CD4-positive, alpha-beta T cell treated with Interferon alpha-2 for 1 hour (primary cell): Measurements from ENCODE around the gene KRTAP10-1.
"Not testable (repeated sequence)": the region's sequence is repeated elsewhere in the genome, so short reads cannot be mapped to it uniquely, and the experiment has no call there.

Experiments
- DNase-seq, 2 donors: peaks; one replicate each; pipeline ENCODE4 v3.0.0-alpha.2; 2020 to 2022

Gene KRTAP10-1

GRCh38 chr21:44569861-44570517 lies 30.0 kb upstream of the KRTAP10-1 start:
- no peak for DNase-seq

- DNase-seq: no peak
Measured at GRCh38 chr21:44568667-44569556, 28.9 kb upstream of the KRTAP10-1 start.

- no peak for DNase-seq
Measured at GRCh38 chr21:44568261-44568660, 28.3 kb upstream of the KRTAP10-1 start.

GRCh38 chr21:44567481-44568171 lies 27.6 kb upstream of the KRTAP10-1 start:
- DNase-seq: no peak

DNA sequence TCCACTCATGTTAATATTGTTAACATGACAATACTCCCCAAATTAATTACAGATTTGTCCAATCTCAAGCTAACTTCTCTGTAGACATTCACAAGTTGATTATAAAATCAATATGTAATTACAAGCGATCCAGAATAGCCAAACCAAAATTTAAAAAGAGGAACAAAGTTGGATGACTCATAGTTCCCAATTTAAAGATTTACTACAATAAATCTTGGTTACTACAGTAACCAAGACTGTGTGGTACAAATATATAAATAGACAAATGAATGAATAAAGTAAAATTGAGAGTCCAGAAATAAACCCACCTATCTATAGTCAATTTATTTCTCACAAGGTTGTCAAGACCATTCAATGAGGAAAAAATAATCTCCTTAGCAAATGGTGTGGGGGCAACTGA lies 26.4 kb upstream of the KRTAP10-1 start:
- no peak for DNase-seq

DNA sequence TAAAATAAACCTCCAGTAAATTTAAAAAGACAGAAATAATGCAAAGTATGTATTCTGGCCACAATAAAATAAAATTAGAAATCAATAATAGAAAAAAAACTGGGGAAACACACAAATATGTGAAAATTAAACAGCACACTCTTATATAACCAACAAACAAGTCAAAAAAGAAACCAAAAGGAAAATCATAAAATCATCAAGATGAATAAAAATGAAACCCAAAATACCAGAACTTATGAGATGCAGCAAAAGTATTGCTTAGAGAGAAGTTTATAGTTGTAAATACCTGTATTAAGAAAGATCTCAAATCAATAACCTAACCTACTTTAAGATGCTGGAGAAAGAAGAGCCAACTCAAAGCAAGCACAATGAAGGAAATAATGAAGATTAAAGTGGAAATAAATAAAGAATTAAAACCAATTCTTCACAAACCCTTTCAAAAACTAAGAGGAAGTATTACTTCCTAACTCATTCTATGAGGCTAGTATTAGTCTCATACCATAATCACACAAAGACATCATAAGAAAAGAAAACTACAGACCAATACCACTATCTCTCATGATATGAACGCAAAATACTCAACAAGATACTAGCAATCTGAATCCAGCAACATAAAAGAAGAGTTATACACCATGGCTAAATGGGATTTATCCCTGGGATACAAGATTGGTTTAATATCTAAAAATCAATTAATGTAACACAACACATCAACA lies 25.0 kb upstream of the KRTAP10-1 start:
- no peak for DNase-seq

- no peak for DNase-seq
Measured at GRCh38 chr21:44564099-44564498, 24.1 kb upstream of the KRTAP10-1 start.

GRCh38 chr21:44558695-44559094 lies 18.7 kb upstream of the KRTAP10-1 start, which contains the start of gene KRTAP10-3:
TSS of gene KRTAP10-3 (minus strand) at chr21:44558795. CDS start at chr21:44558715, 80 bp downstream.
- no peak for DNase-seq

DNA sequence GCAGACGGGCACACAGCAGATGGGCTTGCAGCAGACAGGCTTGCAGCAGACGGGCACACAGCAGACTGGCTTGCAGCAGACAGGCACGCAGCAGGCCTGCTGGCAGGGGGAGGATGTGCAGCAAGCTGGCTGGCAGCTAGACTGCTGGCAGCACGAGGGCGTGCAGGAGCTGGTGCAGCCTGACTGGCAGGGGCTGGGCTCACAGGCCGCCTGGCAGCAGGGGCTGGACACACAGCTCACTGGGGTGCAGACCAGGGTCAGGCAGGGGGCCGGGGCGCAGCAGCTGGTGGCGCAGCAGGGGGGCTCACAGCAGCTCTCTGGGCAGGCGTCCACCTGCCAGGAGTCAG lies 18.3 kb upstream of the KRTAP10-1 start:
- not testable (repeated sequence) for DNase-seq

GRCh38 chr21:44557491-44558328 lies 17.7 kb upstream of the KRTAP10-1 start:
- DNase-seq: no peak

DNA sequence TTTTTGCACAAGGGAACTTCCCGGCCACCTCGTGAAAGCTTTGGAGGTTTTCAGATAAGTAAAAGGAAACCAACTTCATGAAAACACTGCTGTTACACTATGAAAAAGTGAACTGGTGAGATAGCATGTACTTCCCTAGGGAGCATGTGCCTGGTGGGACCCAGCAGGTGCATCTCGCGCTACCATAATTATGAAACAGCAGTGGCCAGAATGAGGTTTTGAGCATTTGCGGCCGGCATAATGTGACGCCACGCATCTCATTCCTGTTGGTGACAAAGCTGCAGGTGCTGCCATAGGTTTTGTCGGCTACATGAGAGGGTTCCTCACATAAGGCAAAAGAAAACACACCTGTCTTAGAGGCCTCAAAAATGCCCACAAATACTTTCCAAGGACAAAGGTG lies 16.9 kb upstream of the KRTAP10-1 start:
- DNase-seq: no peak

DNA sequence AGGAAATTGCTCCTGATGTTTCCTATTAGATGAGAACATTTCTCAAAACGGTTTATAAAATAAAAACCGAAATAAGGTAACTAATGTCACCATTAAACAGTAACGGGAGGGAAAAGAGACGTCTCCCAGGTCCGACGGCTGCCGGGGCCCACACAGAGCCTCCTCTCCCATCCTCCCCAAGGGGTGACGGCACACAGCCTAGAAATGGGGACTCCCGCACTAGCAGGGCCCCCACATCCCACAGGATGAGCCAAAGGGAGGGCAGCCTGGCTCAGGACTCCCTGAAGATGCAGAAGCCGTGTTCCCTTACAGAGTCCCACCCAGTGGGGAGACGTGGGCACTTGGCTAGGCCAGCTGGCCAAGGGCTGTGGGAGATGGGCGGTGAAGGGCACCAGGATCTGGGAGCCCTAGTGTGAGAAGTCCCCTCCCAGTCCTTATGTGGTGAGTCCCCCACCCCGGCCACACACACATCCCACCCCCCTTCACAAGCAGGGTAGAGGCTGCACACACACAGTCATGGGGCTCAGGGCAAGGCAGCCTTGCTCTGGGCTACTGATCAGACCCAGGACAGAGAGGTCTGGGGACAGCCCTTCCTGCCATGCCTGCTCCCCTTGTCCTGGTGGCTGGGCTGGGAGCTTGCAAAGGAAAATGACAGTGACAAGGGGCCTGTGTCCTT lies 15.3 kb upstream of the KRTAP10-1 start:
- no peak for DNase-seq

GRCh38 chr21:44552681-44553080 lies 12.7 kb upstream of the KRTAP10-1 start:
- DNase-seq: no peak

- no peak for DNase-seq
Measured at GRCh38 chr21:44552136-44552535, 12.1 kb upstream of the KRTAP10-1 start.

- DNase-seq: no peak
Measured at GRCh38 chr21:44551340-44551961, 11.5 kb upstream of the KRTAP10-1 start, which contains the start of gene KRTAP10-2. TSS of gene KRTAP10-2 (minus strand) at chr21:44551505. CDS start at chr21:44551458, 47 bp downstream.

DNA sequence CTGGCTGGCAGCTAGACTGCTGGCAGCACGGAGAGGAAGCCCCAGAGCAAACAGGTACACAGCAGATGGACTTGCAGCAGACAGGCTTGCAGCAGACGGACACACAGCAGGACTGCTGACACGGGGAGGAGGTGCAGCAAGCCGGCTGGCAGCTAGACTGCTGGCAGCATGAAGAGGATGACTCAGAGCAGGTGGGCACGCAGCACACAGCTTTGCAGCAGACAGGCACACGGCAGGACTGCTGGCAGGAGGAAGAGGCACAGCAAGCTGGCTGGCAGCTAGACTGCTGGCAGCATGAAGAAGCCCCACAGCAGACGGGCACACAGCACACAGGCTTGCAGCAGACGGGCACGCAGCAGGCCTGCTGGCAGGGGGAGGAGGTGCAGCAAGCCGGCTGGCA lies 10.8 kb upstream of the KRTAP10-1 start:
- no peak for DNase-seq

GRCh38 chr21:44550285-44550684 lies 10.3 kb upstream of the KRTAP10-1 start:
- DNase-seq: not testable (repeated sequence)

- DNase-seq: no peak
Measured at GRCh38 chr21:44549525-44550211, 9.7 kb upstream of the KRTAP10-1 start.

DNA sequence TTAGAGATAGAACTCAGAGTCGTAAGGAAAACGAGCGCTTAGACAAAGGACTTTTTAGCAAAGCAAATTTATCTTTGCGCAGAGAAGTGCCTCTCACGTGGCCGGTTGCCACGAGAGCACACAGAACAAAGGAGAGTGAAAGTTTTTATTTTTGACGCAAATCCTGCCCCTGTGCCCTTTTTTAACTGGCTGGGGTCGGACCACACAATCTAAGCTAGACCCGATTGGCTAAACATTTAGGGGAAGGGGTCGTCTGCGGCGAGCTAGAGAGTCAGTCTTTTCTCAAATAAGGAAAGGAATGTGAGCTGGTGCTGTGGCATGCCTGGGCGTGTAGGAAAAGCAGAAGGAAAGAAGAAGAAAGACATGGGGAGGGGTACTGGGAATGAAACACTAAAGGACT lies 8.9 kb upstream of the KRTAP10-1 start:
- DNase-seq: no peak

- no peak for DNase-seq
Measured at GRCh38 chr21:44548381-44548780, 8.4 kb upstream of the KRTAP10-1 start.
